ENCODE measurements around the gene KATNAL1.

- no peak for TF ChIP-seq CTCF (conservative IDR thresholded peaks at IDR 0.05; ENCODE audit: low read depth, low read length)
- TF ChIP-seq RAD21 (IDR thresholded peaks at IDR 0.05; ENCODE audit: low read length): no peak
- no peak for TF ChIP-seq POLR2A (IDR thresholded peaks at IDR 0.05; ENCODE audit: low read depth, low read length)
- TF ChIP-seq MAZ (IDR thresholded peaks at IDR 0.05; ENCODE audit: borderline replicate concordance, low read depth, low read length): no peak
- TF ChIP-seq BHLHE40 (IDR thresholded peaks at IDR 0.05; ENCODE audit: low read depth, low read length): no peak
- TF ChIP-seq USF2 (IDR thresholded peaks at IDR 0.05; ENCODE audit: low read depth, low read length): no peak
These were observed 11.8 kb upstream of the KATNAL1 start for GRCh38 chr13:30319130-30319529.

All from IMR-90 (cell line).